Sigmoid colon (tissue), 7 donors: ENCODE measurements around the gene CCDC154. TPM values are rescaled to one million over a fixed set of nuclear protein-coding genes. Genes with fewer than 3 reads are reported as not detected.

Experiments used
- DNase-seq: peaks from one replicate; pipeline ENCODE4 v3.0.0-alpha.2; 2019
- H3K27ac ChIP-seq, 4 donors: fragments of 200-600 bp; sonication (generic); one replicate each; pipeline ENCODE4 v1.5.1; 2016 to 2019; ENCODE audit warnings: mild to moderate bottlenecking in 1 of 4
- H3K27me3 ChIP-seq, 3 donors: fragments of 200-600 bp; sonication (generic); one replicate each; pipeline ENCODE4 v1.5.1; 2019; ENCODE audit warnings: mild to moderate bottlenecking in 1 of 3
- H3K36me3 ChIP-seq, 4 donors: fragments of 200-600 bp; sonication (generic); one replicate each; pipeline ENCODE4 v1.5.1; 2016 to 2019
- H3K4me1 ChIP-seq, 4 donors: fragments of 200-600 bp; sonication (generic); one replicate each; pipeline ENCODE4 v1.5.1; 2017 to 2019
- H3K4me3 ChIP-seq, 4 donors: fragments of 200-600 bp; sonication (generic); one replicate each; pipeline ENCODE4 v1.5.1; 2017 to 2019; ENCODE audit warnings: mild to moderate bottlenecking in 2 of 4, moderate library complexity in 1 of 4
- H3K9me3 ChIP-seq, 4 donors: fragments of 200-600 bp in 3 of 4; sonication (generic) in 3 of 4; one replicate each; pipeline versions ENCODE4 v1.5.1 to v1.6.1; 2013 to 2019
- CTCF ChIP-seq, 4 experiments: fragments of 450-650 bp in 3 of 4; fragments of 200-600 bp in 1 of 4; IDR thresholded peaks; one replicate each; pipeline ENCODE4 v1.5.1; 2016 to 2019; ENCODE audit warnings: antibody characterized with exemption in 4 of 4, mild to moderate bottlenecking in 3 of 4, moderate library complexity in 2 of 4
- EP300 ChIP-seq, 4 donors: sonication (generic); formaldehyde crosslinking; IDR thresholded peaks; one replicate each; pipeline ENCODE4 v1.6.1; 2017; ENCODE audit warnings: antibody characterized with exemption in 4 of 4
- POLR2A ChIP-seq, 2 donors: fragments of 450-650 bp; IDR thresholded peaks; one replicate each; pipeline ENCODE4 v1.6.1; 2016; ENCODE audit warnings: antibody characterized with exemption in 2 of 2, mild to moderate bottlenecking in 2 of 2, moderate library complexity in 2 of 2
- POLR2AphosphoS5 ChIP-seq, 4 donors: sonication (generic); formaldehyde crosslinking; IDR thresholded peaks; one replicate each; pipeline ENCODE4 v1.6.1; 2017; ENCODE audit warnings: antibody characterized with exemption in 4 of 4
- WGBS, 2 donors: extraction: QIAGEN DNeasy Blood & Tissue Kit; methylation state at CpG; one replicate each; pipeline ENCODE4 v1.1.7; 2013; 5-methylcytosine and 5-hydroxymethylcytosine counted together
- intact Hi-C: fragments of 100-400 bp; cut with DNase I; formaldehyde crosslinking; loops from one replicate; pipeline ENCODE4 v1.15.1; 2023
- polyA plus RNA-seq, 3 donors: library from polyadenylated mRNA; stranded (reverse); fragments of 200-250 nt; gene quantifications; one replicate each; pipeline ENCODE4 v1.2.3, GENCODE V29; 2013
- total RNA-seq, 4 donors: library from RNA; depleted of rRNA; stranded (reverse); fragments of >200 nt; gene quantifications; one replicate each; pipeline ENCODE4 v1.1.0, GENCODE V29; 2016
- donor health status: healthy with polysubstance abuse.
- donor health status: Bipolar disorder and iron deficiency.
- donor health status: healthy.

CCDC154 gene
- total and polyA plus RNA-seq, 7 donors: 0.55 to 1.4 TPM; not detected in 5

GRCh38 chr16:1426734-1427471 lies 17.5 kb downstream of the CCDC154 start:
- Histone ChIP-seq H3K4me1 (peaks cover 0 to 7% (median under 1%) of the 10 kb centered on the region in 4 donors), H3K27ac (no peak overlapping the region), H3K36me3 (no peaks in the 10 kb centered on the region), H3K9me3 (no peaks in the 10 kb centered on the region), H3K27me3 (no peaks in the 10 kb centered on the region), H3K4me3 (no peak overlapping the region)
- 83% methylated on average over 42 of the region's 42 CpGs for WGBS, 2 donors
- TF ChIP-seq POLR2A (IDR thresholded peaks at IDR 0.05) (no peak), CTCF (IDR thresholded peaks at IDR 0.05) (no peak), POLR2AphosphoS5 (IDR thresholded peaks at IDR 0.05) (no peak)
- intact Hi-C loops: no loop called here
- DNase-seq: no peak

- intact Hi-C loops: no loop called here
- no peak overlapping the region for H3K27ac ChIP-seq
- 88 to 90% methylated on average over 16 of the region's 16 CpGs for WGBS, 2 donors
These were observed 18.6 kb downstream of the CCDC154 start for GRCh38 chr16:1425616-1426370.

GRCh38 chr16:1424028-1424427 lies 20.3 kb downstream of the CCDC154 start:
- 95% methylated on average over 12 of the region's 12 CpGs for whole genome bisulfite sequencing, 2 donors
- DNase-seq: no peak
- Histone ChIP-seq H3K4me3 (no peak overlapping the region), H3K36me3 (no peaks in the 10 kb centered on the region), H3K27ac (no peak overlapping the region), H3K27me3 (no peaks in the 10 kb centered on the region), H3K4me1 (peaks cover 0 to 28% (median 18%) of the 10 kb centered on the region in 4 donors), H3K9me3 (no peaks in the 10 kb centered on the region)
- TF ChIP-seq POLR2A (IDR thresholded peaks at IDR 0.05): no peak
- intact Hi-C loops: loop anchor here (5.0 kb wide), 2 partner anchors 108 to 188 kb away; partner anchors contain the start of genes CRAMP1, IFT140 and TMEM204

More at GRCh38 chr16:1425616-1426370, 18.6 kb downstream of the CCDC154 start:
- Histone ChIP-seq H3K4me3 (no peak overlapping the region), H3K27me3 (no peaks in the 10 kb centered on the region), H3K36me3 (no peaks in the 10 kb centered on the region), H3K9me3 (no peaks in the 10 kb centered on the region), H3K4me1 (peaks cover 0 to 14% (median 6%) of the 10 kb centered on the region in 4 donors)
- no peak for DNase-seq
- TF ChIP-seq EP300 (IDR thresholded peaks at IDR 0.05): no peak
- no peak for TF ChIP-seq POLR2AphosphoS5 (IDR thresholded peaks at IDR 0.05)
- no peak for TF ChIP-seq POLR2A (IDR thresholded peaks at IDR 0.05)
- no peak for TF ChIP-seq CTCF (IDR thresholded peaks at IDR 0.05)

- intact Hi-C loops: loop anchor here (5.0 kb wide), 2 partner anchors 110 to 190 kb away; partner anchors contain the start of genes CRAMP1, IFT140 and TMEM204
- TF ChIP-seq POLR2A (IDR thresholded peaks at IDR 0.05): no peak
- no peak for TF ChIP-seq CTCF (IDR thresholded peaks at IDR 0.05)
- TF ChIP-seq EP300 (IDR thresholded peaks at IDR 0.05): no peak
- DNase-seq: no peak
- Histone ChIP-seq H3K27me3 (no peaks in the 10 kb centered on the region), H3K27ac (peak overlapping the region; percentile 91 to 95 (median 94)), H3K9me3 (no peaks in the 10 kb centered on the region), H3K4me1 (peaks cover 0 to 34% (median 19%) of the 10 kb centered on the region in 4 donors), H3K36me3 (no peaks in the 10 kb centered on the region), H3K4me3 (no peak overlapping the region)
- WGBS, 2 donors: 85 to 87% methylated on average over 10 of the region's 10 CpGs
These were observed 22.3 kb downstream of the CCDC154 start for GRCh38 chr16:1422076-1422475.

- peak overlapping the region; percentile 74 to 98 (median 92) for H3K4me3 ChIP-seq
- no peaks in the 10 kb centered on the region for H3K9me3 ChIP-seq
- TF ChIP-seq POLR2A (IDR thresholded peaks at IDR 0.05): no peak
- no peak for TF ChIP-seq POLR2AphosphoS5 (IDR thresholded peaks at IDR 0.05)
- TF ChIP-seq EP300 (IDR thresholded peaks at IDR 0.05): no peak
- TF ChIP-seq CTCF (IDR thresholded peaks at IDR 0.05): no peak
- H3K27ac ChIP-seq: peak overlapping the region; percentile 91 to 95 (median 94)
- H3K36me3 ChIP-seq: no peaks in the 10 kb centered on the region
- WGBS, 2 donors: 1 to 2% methylated on average over 22 of the region's 22 CpGs
- intact Hi-C loops: loop anchor here (5.0 kb wide), 2 partner anchors 112 to 192 kb away; partner anchors contain the start of genes CRAMP1, IFT140 and TMEM204
- peaks cover 0 to 36% (median 20%) of the 10 kb centered on the region in 4 donors for H3K4me1 ChIP-seq
- no peak for DNase-seq
- H3K27me3 ChIP-seq: no peaks in the 10 kb centered on the region
These were observed 24.2 kb downstream of the CCDC154 start for GRCh38 chr16:1420111-1420539.
